Smooth muscle cell (in vitro differentiated cells): ENCODE data around the gene SETDB1. TPM values are rescaled to one million over a fixed set of nuclear protein-coding genes. Genes with fewer than 3 reads are reported as not detected.

Source experiments
- DNase-seq: peaks from one replicate; lab custom pipeline; 2025; ENCODE audit not compliant: unreplicated experiment; lab: John Stamatoyannopoulos, UW
- H2AFZ ChIP-seq: fragments of 200-600 bp; sonication (generic); 2 replicates; pipeline ENCODE4 v1.6.0; 2016; ENCODE audit warnings: antibody characterized with exemption, low read depth, mild to moderate bottlenecking
- H3F3A ChIP-seq: fragments of 200-600 bp; sonication (generic); 2 replicates; pipeline ENCODE4 v1.6.0; 2017; ENCODE audit warnings: antibody characterized with exemption, low read depth
- H3K27ac ChIP-seq: fragments of 200-600 bp; sonication (generic); 2 replicates; pipeline ENCODE4 v1.5.1; 2016; ENCODE audit warnings: low read depth, mild to moderate bottlenecking
- H3K27me3 ChIP-seq: fragments of 200-600 bp; sonication (generic); 2 replicates; pipeline ENCODE4 v1.6.1; 2016; ENCODE audit warnings: low read depth, mild to moderate bottlenecking
- H3K36me3 ChIP-seq: fragments of 200-600 bp; sonication (generic); 2 replicates; pipeline ENCODE4 v1.5.1; 2016; ENCODE audit warnings: low read depth
- H3K4me1 ChIP-seq: fragments of 200-600 bp; sonication (generic); 2 replicates; pipeline ENCODE4 v1.5.1; 2016; ENCODE audit warnings: low read depth
- H3K4me2 ChIP-seq: fragments of 200-600 bp; sonication (generic); 2 replicates; pipeline ENCODE4 v1.6.0; 2016; ENCODE audit warnings: mild to moderate bottlenecking
- H3K4me3 ChIP-seq: fragments of 200-600 bp; sonication (generic); 2 replicates; pipeline ENCODE4 v1.5.1; 2016; ENCODE audit warnings: mild to moderate bottlenecking
- H3K79me2 ChIP-seq: fragments of 200-600 bp; sonication (generic); 2 replicates; pipeline ENCODE4 v1.6.0; 2016; ENCODE audit warnings: low read depth, mild to moderate bottlenecking
- H3K9ac ChIP-seq: fragments of 200-600 bp; sonication (generic); 2 replicates; pipeline ENCODE4 v1.6.0; 2016; ENCODE audit warnings: low read depth
- H3K9me3 ChIP-seq: fragments of 200-600 bp; sonication (generic); replicated peaks from 2 replicates; pipeline ENCODE4 v1.5.1; 2016; ENCODE audit warnings: low read depth
- H4K20me1 ChIP-seq: fragments of 200-600 bp; sonication (generic); 2 replicates; pipeline ENCODE4 v1.6.0; 2016; ENCODE audit warnings: low read depth
- CTCF ChIP-seq: fragments of 200-600 bp; sonication (generic); IDR thresholded peaks from 2 replicates; pipeline ENCODE4 v1.5.1; 2017; ENCODE audit warnings: borderline replicate concordance, mild to moderate bottlenecking, antibody characterized with exemption; ENCODE audit not compliant: insufficient read depth, poor library complexity, severe bottlenecking
- WGBS: methylation state at CpG from one replicate; pipeline ENCODE4 v1.1.7; 2016; ENCODE audit warnings: low lambda C conversion rate; 5-methylcytosine and 5-hydroxymethylcytosine counted together
- polyA plus RNA-seq: library from polyadenylated mRNA; unstranded; fragments of >200 nt; fragmentation: Nextera tagmentation; extraction: Ambion mirVana; gene quantifications from 2 replicates; pipeline ENCODE4 v1.2.1, GENCODE V29; 2016
- total RNA-seq: library from RNA; depleted of rRNA; stranded (reverse); fragments of >200 nt; gene quantifications from 2 replicates; pipeline ENCODE4 v1.2.3, GENCODE V29; 2014

The SETDB1 gene
- total and polyA plus RNA-seq, 2 experiments from 2014 or later = 11.3 to 19.1 TPM

DNA sequence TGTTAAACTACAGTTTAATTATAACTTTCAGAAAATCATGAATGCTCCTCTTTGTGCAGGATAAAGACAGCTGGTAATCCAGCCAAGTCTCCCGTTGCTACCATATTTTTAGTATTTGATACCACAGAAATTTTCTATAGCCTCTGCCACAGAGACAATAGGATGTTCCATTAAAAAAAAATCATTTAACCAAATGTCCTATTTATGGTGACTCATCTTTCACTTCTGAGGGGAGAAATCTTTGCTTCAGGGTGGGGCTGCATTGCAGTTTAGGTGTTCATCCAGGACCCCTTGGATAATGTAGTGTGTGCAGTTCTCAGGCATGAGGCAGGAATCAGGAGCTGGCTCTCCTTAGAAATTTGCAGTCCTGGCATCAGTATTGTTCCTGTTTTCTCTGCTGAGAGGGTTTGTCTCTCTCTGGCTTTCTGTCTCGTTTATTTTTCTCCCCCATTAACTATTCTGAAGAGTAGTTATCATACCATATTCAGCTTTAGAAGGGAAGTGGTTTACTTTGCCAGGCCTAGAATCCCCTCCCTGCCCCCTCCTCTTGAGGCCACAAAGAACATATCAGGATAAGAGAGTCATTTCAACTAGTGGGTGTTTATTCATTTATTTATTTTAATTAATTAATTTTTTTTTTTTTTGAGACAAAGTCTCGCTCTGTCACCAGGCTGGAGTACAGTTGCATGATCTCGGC, 85.1 kb downstream of the SETDB1 start:
- H3K27ac ChIP-seq = peak overlapping the region; percentile 1

GRCh38 chr1:151012684-151013471, 86.7 kb downstream of the SETDB1 start:
- no peak overlapping the region for H3K4me3 ChIP-seq
- no peak overlapping the region for H3K9ac ChIP-seq
- TF ChIP-seq CTCF = no peak
- DNase-seq = no peak
- no peak overlapping the region for H3K27ac ChIP-seq
- peaks cover 27% of the 10 kb centered on the region for H3K79me2 ChIP-seq
- no peaks in the 10 kb centered on the region for H3K9me3 ChIP-seq
- no peak overlapping the region for H2AFZ ChIP-seq
- no peaks in the 10 kb centered on the region for H3K36me3 ChIP-seq
- H3K4me2 ChIP-seq = no peak overlapping the region
- H4K20me1 ChIP-seq = no peaks in the 10 kb centered on the region
- H3K27me3 ChIP-seq = no peaks in the 10 kb centered on the region
- peaks cover under 1% of the 10 kb centered on the region for H3F3A ChIP-seq
- H3K4me1 ChIP-seq = peaks cover 5% of the 10 kb centered on the region
- 94% methylated on average over 14 of the region's 14 CpGs for WGBS

More for the DNA sequence above, 85.1 kb downstream of the SETDB1 start:
- Histone ChIP-seq H3K9me3 (no peaks in the 10 kb centered on the region), H2AFZ (no peak overlapping the region), H3K79me2 (peaks cover 27% of the 10 kb centered on the region), H4K20me1 (no peaks in the 10 kb centered on the region), H3K4me3 (no peak overlapping the region), H3K4me2 (no peak overlapping the region), H3K9ac (no peak overlapping the region), H3K4me1 (peaks cover 5% of the 10 kb centered on the region), H3F3A (peaks cover 7% of the 10 kb centered on the region), H3K27me3 (no peaks in the 10 kb centered on the region), H3K36me3 (no peaks in the 10 kb centered on the region)
- TF ChIP-seq CTCF = no peak
- WGBS = 86% methylated on average over 4 of the region's 4 CpGs
- DNase-seq = no peak

GRCh38 chr1:151013518-151013917, 87.4 kb downstream of the SETDB1 start:
- H3K36me3 ChIP-seq = no peaks in the 10 kb centered on the region
- H3K27ac ChIP-seq = no peak overlapping the region
- no peaks in the 10 kb centered on the region for H4K20me1 ChIP-seq
- H2AFZ ChIP-seq = no peak overlapping the region
- H3K27me3 ChIP-seq = no peaks in the 10 kb centered on the region
- H3K79me2 ChIP-seq = peaks cover 27% of the 10 kb centered on the region
- H3K9me3 ChIP-seq = no peaks in the 10 kb centered on the region
- TF ChIP-seq CTCF = no peak
- H3K4me2 ChIP-seq = no peak overlapping the region
- H3K4me1 ChIP-seq = peaks cover 5% of the 10 kb centered on the region
- no peak for DNase-seq
- H3F3A ChIP-seq = no peaks in the 10 kb centered on the region
- 46% methylated on average over 2 of the region's 2 CpGs for WGBS
- H3K9ac ChIP-seq = no peak overlapping the region
- no peak overlapping the region for H3K4me3 ChIP-seq

Other genes with a start within 250 kb of the SETDB1 start
- gene GOLPH3L, start 229.2 kb upstream of the SETDB1 start, total RNA-seq = 10.7 and 15.3 TPM in 2 replicates
- 9.9 and 16.2 TPM in 2 replicates for gene GOLPH3L, start 229.2 kb upstream of the SETDB1 start, polyA plus RNA-seq
- not detected in 2 replicates for gene HORMAD1, start 205.5 kb upstream of the SETDB1 start, total RNA-seq
- gene HORMAD1, start 205.5 kb upstream of the SETDB1 start, polyA plus RNA-seq = not detected in 2 replicates
- 1.0 and 2.8 TPM in 2 replicates for gene CTSS, start 160.6 kb upstream of the SETDB1 start, total RNA-seq
- gene CTSS, start 160.6 kb upstream of the SETDB1 start, polyA plus RNA-seq = 1.3 and 1.4 TPM in 2 replicates
- 12.2 and 14.6 TPM in 2 replicates for gene CTSK, start 118.1 kb upstream of the SETDB1 start, total RNA-seq
- 11.5 and 12.4 TPM in 2 replicates for gene CTSK, start 118.1 kb upstream of the SETDB1 start, polyA plus RNA-seq
- 33.8 and 35.8 TPM in 2 replicates for gene ARNT, start 49.8 kb upstream of the SETDB1 start, total RNA-seq
- 28.8 and 33.7 TPM in 2 replicates for gene ARNT, start 49.8 kb upstream of the SETDB1 start, polyA plus RNA-seq
- not detected in 2 replicates for gene CTXND2, start 39.2 kb upstream of the SETDB1 start, total RNA-seq
- not detected in 2 replicates for gene CTXND2, start 39.2 kb upstream of the SETDB1 start, polyA plus RNA-seq
- 80.0 and 81.8 TPM in 2 replicates for gene CERS2, start 48.5 kb downstream of the SETDB1 start, total RNA-seq
- 96.3 and 108 TPM in 2 replicates for gene CERS2, start 48.5 kb downstream of the SETDB1 start, polyA plus RNA-seq
- gene ANXA9, start 55.9 kb downstream of the SETDB1 start, total RNA-seq = 0.67 and 2.6 TPM in 2 replicates
- gene ANXA9, start 55.9 kb downstream of the SETDB1 start, polyA plus RNA-seq = 0.19 and 0.31 TPM in 2 replicates
- 3.2 and 4.9 TPM in 2 replicates for gene MINDY1, start 80.5 kb downstream of the SETDB1 start, total RNA-seq
- 2.4 and 8.5 TPM in 2 replicates for gene MINDY1, start 80.5 kb downstream of the SETDB1 start, polyA plus RNA-seq
- gene PRUNE1, start 82.1 kb downstream of the SETDB1 start, total RNA-seq = 15.2 and 16.8 TPM in 2 replicates
- gene PRUNE1, start 82.1 kb downstream of the SETDB1 start, polyA plus RNA-seq = 10.1 and 19.5 TPM in 2 replicates
- gene BNIPL, start 110.2 kb downstream of the SETDB1 start, total RNA-seq = 5.3 and 5.6 TPM in 2 replicates
- gene BNIPL, start 110.2 kb downstream of the SETDB1 start, polyA plus RNA-seq = 0.93 and 1.2 TPM in 2 replicates
- 1.2 and 1.6 TPM in 2 replicates for gene C1orf56, start 121.4 kb downstream of the SETDB1 start, total RNA-seq
- 4.4 and 8.0 TPM in 2 replicates for gene C1orf56, start 121.4 kb downstream of the SETDB1 start, polyA plus RNA-seq
- gene CDC42SE1, start 133.3 kb downstream of the SETDB1 start, total RNA-seq = 63.3 and 75.9 TPM in 2 replicates
- gene CDC42SE1, start 133.3 kb downstream of the SETDB1 start, polyA plus RNA-seq = 15.2 and 20.8 TPM in 2 replicates
- 50.1 and 53.4 TPM in 2 replicates for gene MLLT11, start 134.0 kb downstream of the SETDB1 start, total RNA-seq
- 73.2 and 74.2 TPM in 2 replicates for gene MLLT11, start 134.0 kb downstream of the SETDB1 start, polyA plus RNA-seq
- 3.6 and 9.1 TPM in 2 replicates for gene GABPB2, start 144.4 kb downstream of the SETDB1 start, total RNA-seq
- 1.3 and 3.0 TPM in 2 replicates for gene GABPB2, start 144.4 kb downstream of the SETDB1 start, polyA plus RNA-seq
- 9.3 and 9.5 TPM in 2 replicates for gene SEMA6C, start 220.3 kb downstream of the SETDB1 start, total RNA-seq
- gene SEMA6C, start 220.3 kb downstream of the SETDB1 start, polyA plus RNA-seq = 8.1 and 10.4 TPM in 2 replicates
- gene TNFAIP8L2, start 230.3 kb downstream of the SETDB1 start, total RNA-seq = not detected in 2 replicates
- gene TNFAIP8L2, start 230.3 kb downstream of the SETDB1 start, polyA plus RNA-seq = 0.14 TPM in 1 of 2 replicates, not detected in the other
- 9.7 and 17.8 TPM in 2 replicates for gene LYSMD1, start 239.5 kb downstream of the SETDB1 start, total RNA-seq
- 1.9 and 2.5 TPM in 2 replicates for gene LYSMD1, start 239.5 kb downstream of the SETDB1 start, polyA plus RNA-seq
- 49.7 and 58.6 TPM in 2 replicates for gene SCNM1, start 239.8 kb downstream of the SETDB1 start, total RNA-seq
- gene SCNM1, start 239.8 kb downstream of the SETDB1 start, polyA plus RNA-seq = 94.8 and 105 TPM in 2 replicates
- gene TMOD4, start 249.6 kb downstream of the SETDB1 start, total RNA-seq = not detected in 2 replicates
- 0.37 TPM in 1 of 2 replicates, not detected in the other for gene TMOD4, start 249.6 kb downstream of the SETDB1 start, polyA plus RNA-seq